Sigmoid colon (tissue), 4 donors: ENCODE results near the gene HNRNPA0.

ENCODE experiments used
- CTCF ChIP-seq, 4 experiments: fragments of 450-650 bp in 3 of 4; fragments of 200-600 bp in 1 of 4; IDR thresholded peaks; one replicate each; pipeline ENCODE4 v1.5.1; 2016 to 2019; ENCODE audit warnings: antibody characterized with exemption in 4 of 4, mild to moderate bottlenecking in 3 of 4, moderate library complexity in 2 of 4
- EP300 ChIP-seq, 4 donors: sonication (generic); formaldehyde crosslinking; IDR thresholded peaks; one replicate each; pipeline ENCODE4 v1.6.1; 2017; ENCODE audit warnings: antibody characterized with exemption in 4 of 4
- POLR2A ChIP-seq, 2 donors: fragments of 450-650 bp; IDR thresholded peaks; one replicate each; pipeline ENCODE4 v1.6.1; 2016; ENCODE audit warnings: antibody characterized with exemption in 2 of 2, mild to moderate bottlenecking in 2 of 2, moderate library complexity in 2 of 2
- POLR2AphosphoS5 ChIP-seq, 4 donors: sonication (generic); formaldehyde crosslinking; IDR thresholded peaks; one replicate each; pipeline ENCODE4 v1.6.1; 2017; ENCODE audit warnings: antibody characterized with exemption in 4 of 4

GRCh38 chr5:137734962-137735554, 19.1 kb downstream of the HNRNPA0 start:
- TF ChIP-seq CTCF (IDR thresholded peaks at IDR 0.05) (no peak), POLR2A (IDR thresholded peaks at IDR 0.05) (no peak), POLR2AphosphoS5 (IDR thresholded peaks at IDR 0.05) (no peak), EP300 (IDR thresholded peaks at IDR 0.05) (no peak)
